ENCODE results near the gene C16orf95. TPM values are rescaled to one million over a fixed set of nuclear protein-coding genes. Genes with fewer than 3 reads are reported as not detected.

C16orf95 gene
- total RNA-seq, 4 donors from 2014 or later, result 0.67 to 4.2 (median 2.2) TPM

DNA sequence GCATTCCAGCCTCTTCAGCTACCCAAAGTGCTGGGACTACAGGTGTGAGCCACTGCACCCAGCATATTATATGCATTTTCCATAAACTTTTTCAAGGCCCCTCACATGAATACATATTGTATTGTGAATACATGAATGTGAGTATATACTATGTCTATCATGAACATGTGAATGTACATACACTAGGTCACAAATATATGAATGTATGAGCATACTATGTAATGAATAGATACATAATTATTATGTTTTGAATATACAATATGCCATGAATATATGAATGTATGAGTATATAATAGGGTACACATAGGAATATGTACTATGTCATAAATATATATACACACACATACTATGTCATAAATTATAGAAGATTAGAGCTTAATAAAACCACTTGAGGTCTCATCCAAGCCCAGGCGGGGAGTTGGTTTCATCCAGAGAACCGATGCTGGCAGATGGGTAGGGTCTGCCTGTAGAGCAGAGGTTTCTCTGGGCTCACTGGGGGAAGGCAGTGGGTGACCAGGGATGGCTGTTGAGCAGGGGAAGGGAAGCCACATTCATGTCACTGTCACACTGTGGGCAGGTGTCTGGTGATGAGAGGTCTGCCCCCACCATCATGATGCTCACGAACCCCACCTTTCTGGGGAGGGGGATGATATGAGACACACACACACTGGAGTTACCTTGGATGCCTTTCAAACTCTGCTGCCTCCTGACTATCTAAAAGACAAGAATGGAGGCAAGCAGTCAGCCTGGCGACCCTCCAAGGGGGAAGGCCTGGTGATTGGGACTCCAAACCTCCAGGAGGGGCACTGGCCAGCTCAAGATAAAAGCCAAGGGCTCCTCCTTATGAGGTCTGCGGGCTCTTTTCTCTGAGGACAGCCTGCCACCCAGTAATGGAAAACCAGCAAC lies 7.3 kb downstream of the C16orf95 start:
- no peak for TF ChIP-seq POLR2A (IDR thresholded peaks at IDR 0.05)
- TF ChIP-seq POLR2AphosphoS5 (IDR thresholded peaks at IDR 0.05), result no peak
- TF ChIP-seq, protein P1, sequence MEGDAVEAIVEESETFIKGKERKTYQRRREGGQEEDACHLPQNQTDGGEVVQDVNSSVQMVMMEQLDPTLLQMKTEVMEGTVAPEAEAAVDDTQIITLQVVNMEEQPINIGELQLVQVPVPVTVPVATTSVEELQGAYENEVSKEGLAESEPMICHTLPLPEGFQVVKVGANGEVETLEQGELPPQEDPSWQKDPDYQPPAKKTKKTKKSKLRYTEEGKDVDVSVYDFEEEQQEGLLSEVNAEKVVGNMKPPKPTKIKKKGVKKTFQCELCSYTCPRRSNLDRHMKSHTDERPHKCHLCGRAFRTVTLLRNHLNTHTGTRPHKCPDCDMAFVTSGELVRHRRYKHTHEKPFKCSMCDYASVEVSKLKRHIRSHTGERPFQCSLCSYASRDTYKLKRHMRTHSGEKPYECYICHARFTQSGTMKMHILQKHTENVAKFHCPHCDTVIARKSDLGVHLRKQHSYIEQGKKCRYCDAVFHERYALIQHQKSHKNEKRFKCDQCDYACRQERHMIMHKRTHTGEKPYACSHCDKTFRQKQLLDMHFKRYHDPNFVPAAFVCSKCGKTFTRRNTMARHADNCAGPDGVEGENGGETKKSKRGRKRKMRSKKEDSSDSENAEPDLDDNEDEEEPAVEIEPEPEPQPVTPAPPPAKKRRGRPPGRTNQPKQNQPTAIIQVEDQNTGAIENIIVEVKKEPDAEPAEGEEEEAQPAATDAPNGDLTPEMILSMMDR (IDR thresholded peaks at IDR 0.05), result no peak
- no peak for TF ChIP-seq EP300 (IDR thresholded peaks at IDR 0.05)
- Histone ChIP-seq H3K27ac (no peak overlapping the region), H3K4me1 (peaks cover 0 to 4% (median 0%) of the 10 kb centered on the region in 3 donors), H3K4me3 (no peak overlapping the region), H3K36me3 (no peaks in the 10 kb centered on the region), H3K27me3 (peaks cover 10% of the 10 kb centered on the region), H3K9me3 (peaks cover 0 to 12% (median 0%) of the 10 kb centered on the region in 3 donors)
- ATAC-seq, result no peak
- 70 to 71% methylated on average over 4 of the region's 5 CpGs for WGBS, 2 donors (ENCODE audit: low coverage in 1 of 2)

DNA sequence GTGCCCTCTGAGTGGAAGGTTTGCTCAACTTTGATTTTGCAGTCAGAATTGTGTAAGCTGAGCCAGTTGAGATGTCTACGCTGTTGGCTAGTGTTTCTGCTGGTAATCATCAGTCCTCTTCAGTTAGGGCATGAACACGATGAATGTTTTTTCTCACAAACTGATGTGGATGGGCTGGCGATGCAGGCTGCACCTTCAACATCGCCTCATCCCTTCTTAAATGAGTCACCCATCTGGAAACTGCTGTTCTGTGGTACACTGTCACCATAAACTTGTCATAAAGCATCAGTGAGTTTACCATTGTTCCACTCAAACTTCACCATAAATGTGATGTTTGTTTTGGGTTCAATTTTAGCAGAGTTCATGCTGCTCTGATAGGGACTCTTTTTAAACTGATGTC lies 8.4 kb downstream of the C16orf95 start:
- Histone ChIP-seq H3K27me3 (peaks cover 10% of the 10 kb centered on the region), H3K27ac (no peak overlapping the region), H3K36me3 (no peaks in the 10 kb centered on the region), H3K4me1 (peaks cover 0 to 4% (median 0%) of the 10 kb centered on the region in 3 donors), H3K9me3 (peaks cover 0 to 12% (median 0%) of the 10 kb centered on the region in 3 donors), H3K4me3 (no peak overlapping the region)
- no peak for TF ChIP-seq EP300 (IDR thresholded peaks at IDR 0.05)
- TF ChIP-seq POLR2A (IDR thresholded peaks at IDR 0.05), result no peak
- TF ChIP-seq, protein P1 (IDR thresholded peaks at IDR 0.05), result no peak
- no peak for TF ChIP-seq POLR2AphosphoS5 (IDR thresholded peaks at IDR 0.05)
- no peak for ATAC-seq
- WGBS, 2 donors (ENCODE audit: low coverage in 1 of 2), result 68 to 76% methylated on average over 4 of the region's 4 CpGs

DNA sequence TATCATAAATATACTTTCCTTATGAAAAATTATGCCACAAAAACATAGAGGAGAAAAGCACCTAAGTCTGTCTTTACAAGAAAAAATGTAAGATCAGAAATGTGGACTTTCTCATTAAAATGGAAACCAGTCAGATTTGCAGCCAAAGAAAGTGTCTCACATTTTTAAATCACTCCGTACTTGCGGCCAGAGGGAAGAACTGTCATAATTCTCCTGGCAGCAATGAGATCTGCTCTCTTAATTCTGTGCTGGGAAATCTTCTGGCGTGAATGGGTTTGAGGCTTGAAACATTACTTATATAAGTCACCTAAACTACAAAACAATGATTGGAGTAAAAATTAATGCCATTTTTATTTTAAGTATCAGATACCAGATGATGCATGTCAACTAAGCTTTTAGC lies 10.7 kb downstream of the C16orf95 start:
- H3K9me3 ChIP-seq, result peaks cover 0 to 12% (median 0%) of the 10 kb centered on the region in 3 donors
- 49 to 61% methylated on average over 3 of the region's 3 CpGs for whole genome bisulfite sequencing, 2 donors (ENCODE audit: low coverage in 1 of 2)
- H3K4me3 ChIP-seq, result no peak overlapping the region
- peaks cover 10% of the 10 kb centered on the region for H3K27me3 ChIP-seq
- no peak for ATAC-seq
- H3K36me3 ChIP-seq, result no peaks in the 10 kb centered on the region
- peaks cover 0 to 4% (median 0%) of the 10 kb centered on the region in 3 donors for H3K4me1 ChIP-seq
- H3K27ac ChIP-seq, result no peak overlapping the region
- TF ChIP-seq POLR2A (IDR thresholded peaks at IDR 0.05) (no peak), POLR2AphosphoS5 (IDR thresholded peaks at IDR 0.05) (no peak), EP300 (IDR thresholded peaks at IDR 0.05) (no peak)
- TF ChIP-seq, protein P1 (IDR thresholded peaks at IDR 0.05), result no peak

DNA sequence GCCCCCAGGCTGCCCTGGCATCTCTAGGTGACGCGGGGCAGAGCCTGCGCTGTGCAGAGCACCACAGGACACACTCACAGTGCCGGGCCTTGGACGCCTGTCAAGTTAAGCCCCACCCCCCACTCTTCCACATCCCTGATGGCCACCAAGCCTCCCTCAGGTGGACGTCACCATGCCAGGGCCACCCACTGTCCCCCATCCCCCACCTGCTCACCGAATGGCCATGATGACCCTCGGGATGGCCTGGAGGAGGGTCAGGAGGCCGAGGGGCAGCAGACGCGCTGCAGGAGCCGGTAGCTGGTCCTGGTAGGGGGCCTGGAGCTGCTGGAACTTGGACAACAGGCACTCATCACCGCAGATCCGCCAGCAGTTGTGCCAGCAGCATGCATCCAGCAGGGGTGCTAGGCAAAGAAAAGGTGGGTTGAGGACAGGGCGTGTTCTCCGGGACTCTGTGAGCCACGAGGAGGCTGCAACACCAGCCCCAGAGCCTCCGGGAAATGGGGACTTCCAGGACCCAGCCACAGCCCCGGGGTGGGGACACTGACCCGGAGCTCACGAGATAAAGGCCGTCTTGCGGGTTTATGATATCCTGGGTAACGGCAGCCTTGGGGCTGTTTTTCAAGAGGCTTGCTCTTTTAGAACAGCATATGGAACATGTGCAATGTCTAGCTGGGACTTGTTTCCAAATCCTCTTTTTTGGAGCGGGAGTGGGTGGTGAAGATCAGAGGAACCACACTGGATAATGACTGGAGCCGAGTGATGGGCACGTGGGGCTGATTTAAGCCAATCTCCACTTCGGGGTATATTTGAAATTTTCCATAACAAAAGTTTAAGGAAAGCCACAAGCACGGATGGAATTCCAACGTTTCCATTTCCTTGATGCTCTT lies 11.4 kb downstream of the C16orf95 start:
- Histone ChIP-seq H3K27ac (no peak overlapping the region), H3K9me3 (peaks cover 0 to 12% (median 0%) of the 10 kb centered on the region in 3 donors), H3K4me1 (peaks cover 0 to 4% (median 0%) of the 10 kb centered on the region in 3 donors), H3K27me3 (peaks cover 10% of the 10 kb centered on the region), H3K4me3 (no peak overlapping the region), H3K36me3 (no peaks in the 10 kb centered on the region)
- TF ChIP-seq POLR2AphosphoS5 (IDR thresholded peaks at IDR 0.05), result no peak
- TF ChIP-seq POLR2A (IDR thresholded peaks at IDR 0.05), result no peak
- TF ChIP-seq, protein P1 (IDR thresholded peaks at IDR 0.05), result no peak
- no peak for TF ChIP-seq EP300 (IDR thresholded peaks at IDR 0.05)
- ATAC-seq, result no peak
- 32 to 73% methylated on average over 10 to 11 of the region's 30 CpGs for WGBS, 2 donors (ENCODE audit: low coverage in 1 of 2)
